HG02943 (cell line): Measurements from ENCODE around the gene PGBD5.

ENCODE experiments used
- ATAC-seq: cut with Tn5 transposase; IDR thresholded peaks from one replicate; pipeline ENCODE4 v1.9.1; 2021; ENCODE audit warnings: mild to moderate bottlenecking, low read depth, moderate library complexity; ENCODE audit not compliant: unreplicated experiment

Gene PGBD5

DNA sequence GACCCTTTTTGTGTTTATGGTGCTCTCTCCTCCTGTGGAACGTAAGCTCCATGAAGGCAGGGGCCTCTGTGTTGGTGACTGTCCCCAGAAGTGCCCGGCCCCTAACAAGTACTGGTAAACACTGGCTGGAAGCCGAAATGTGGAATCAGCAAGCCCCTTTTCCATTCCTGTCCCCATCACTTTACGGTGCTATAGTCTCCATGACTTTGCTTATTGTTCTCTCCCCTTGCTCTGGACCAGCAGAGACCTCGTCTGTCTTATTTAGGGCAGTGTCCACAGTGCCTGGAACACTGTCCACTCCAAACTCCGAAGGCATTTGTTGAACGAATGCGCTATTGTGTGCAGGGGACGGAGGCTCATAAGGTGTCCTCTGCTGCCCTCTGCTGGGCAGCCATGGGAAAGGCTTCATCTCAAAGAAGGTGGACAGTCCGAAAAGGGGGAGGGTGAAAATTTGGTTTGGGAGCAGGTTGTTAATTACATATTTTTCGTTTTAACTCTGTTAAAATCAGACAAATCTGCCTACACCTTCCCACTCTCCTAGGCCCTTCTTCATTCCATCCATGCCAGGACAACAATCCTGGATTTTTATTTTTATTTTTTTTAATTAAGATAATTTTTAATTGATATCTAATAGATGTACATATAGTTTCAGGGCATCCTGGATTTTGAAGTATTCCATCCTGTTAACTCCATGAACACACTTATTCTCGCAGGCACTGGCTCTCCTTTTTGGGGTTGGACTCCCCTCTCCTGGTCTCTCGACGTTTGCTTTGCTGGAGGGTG lies 115.6 kb downstream of the PGBD5 start:
- no peak for ATAC-seq

DNA sequence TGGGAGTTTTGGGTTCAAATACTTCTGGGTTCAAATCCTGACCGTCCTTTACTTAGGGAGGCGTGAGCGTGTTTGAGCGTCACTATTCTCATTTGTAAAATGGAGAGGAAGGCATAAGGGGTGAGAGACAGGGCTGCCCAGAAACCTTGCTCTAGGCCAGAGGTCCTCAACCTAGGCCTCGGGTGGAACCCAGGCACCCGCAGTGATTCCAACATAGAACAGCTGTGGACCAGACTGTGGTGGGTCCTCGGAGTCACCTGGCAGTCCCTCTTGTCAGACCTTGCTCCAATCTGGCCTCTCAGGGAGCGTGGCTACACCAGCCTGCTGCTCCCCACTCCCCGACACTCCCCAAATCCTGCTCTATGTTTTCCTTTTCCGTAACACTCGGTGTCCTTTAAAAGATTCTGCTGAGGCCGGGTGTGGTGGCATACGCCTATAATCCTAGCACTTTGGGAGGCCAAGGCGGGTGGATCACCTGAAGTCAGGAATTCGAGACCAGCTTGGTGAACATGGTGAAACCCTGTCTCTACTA lies 116.4 kb downstream of the PGBD5 start:
- no peak for ATAC-seq

DNA sequence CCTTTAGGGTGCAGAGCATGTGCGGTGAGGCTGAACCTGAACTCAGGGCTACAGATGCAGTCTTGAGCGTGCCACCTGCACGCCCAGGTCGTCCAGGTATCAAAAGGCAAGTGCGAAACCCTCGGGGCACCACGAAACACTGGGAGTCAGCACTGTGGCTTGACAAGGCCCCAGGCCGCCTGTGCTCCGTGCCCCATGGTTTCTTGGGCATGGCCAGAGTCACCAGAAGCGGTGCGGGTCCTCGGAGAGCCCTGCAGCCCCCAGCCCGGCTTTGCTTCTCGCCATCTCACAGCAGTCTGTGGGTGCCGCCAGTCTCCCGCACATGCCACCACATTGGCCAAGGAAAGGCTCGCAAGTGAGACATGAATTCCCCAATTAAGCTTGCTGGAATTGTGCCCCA lies 117.3 kb downstream of the PGBD5 start:
- no peak for ATAC-seq

DNA sequence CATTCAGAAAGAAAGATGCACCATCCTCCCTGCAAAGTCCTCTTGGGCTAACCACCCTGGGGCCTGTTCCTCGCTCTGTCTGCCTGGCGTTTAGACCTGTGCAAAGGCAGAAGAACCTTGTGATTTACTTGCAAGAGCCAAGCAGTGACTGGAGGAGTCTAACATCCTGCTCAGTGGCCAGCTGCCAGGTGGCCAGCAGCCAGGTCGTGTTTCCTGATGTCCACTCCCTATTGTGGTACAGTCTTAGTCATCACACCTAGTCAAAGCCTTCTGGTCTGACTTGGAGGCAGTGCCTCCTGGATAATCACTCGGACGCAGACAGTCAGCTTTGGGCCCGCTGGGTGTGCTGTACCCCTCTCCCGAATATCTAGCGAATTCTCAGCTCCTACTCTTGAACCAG lies 118.1 kb downstream of the PGBD5 start:
- no peak for ATAC-seq

DNA sequence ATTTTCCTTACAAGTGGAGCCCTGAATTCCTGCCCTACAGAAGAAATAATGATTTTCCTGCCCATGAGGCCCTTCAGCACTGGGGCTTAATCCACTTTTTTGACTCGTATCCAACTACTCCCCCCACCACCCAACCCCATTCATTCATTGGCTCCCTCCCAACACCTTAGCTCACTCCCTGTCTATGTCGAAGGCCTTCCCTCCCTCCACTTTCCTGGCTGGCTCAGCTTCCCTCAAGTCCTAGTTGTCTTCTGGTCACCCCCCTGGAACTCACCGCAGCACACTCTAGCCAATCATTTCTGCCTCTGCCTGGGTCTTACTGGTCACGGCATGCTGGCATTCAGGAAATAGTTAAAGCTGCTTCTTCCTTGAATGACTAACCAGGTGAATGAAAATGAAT lies 118.9 kb downstream of the PGBD5 start:
- ATAC-seq, result no peak

DNA sequence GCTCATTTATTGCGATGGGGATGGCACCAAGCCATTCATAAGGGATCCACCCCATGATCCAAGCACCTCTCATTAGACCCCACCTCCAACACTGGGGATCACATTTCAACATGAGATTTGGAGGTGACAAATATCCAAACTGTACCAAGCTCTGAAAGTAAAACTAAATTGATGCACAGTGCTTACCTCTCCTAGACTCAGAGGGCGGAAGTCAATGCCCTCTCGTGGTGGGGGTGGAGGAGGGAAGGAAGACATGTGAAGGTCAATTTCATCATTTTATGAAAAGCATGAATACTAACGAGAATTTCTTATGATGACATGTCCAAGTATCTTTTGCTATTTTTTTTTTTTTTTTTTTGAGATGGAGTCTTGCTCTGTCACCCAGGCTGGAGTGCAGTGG lies 120.0 kb downstream of the PGBD5 start:
- no peak for ATAC-seq

DNA sequence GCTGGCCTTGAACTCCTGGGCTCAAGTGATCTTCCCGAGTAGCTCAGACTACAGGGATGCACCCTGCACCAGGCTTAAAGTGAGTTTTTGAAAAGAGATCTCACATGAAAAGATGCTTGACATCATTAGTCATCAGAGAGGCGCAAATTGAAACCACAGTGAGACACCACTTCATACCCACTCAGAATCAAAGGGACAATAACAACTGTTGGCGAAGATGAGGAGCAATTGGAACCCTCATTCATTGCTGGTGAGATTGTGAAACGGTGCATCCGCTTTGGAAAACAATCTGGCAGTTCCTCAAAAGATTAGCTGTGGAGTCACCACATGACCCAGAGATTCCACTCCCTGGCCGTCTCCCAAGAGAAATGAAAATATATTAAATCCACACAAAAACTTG lies 122.3 kb downstream of the PGBD5 start:
- no peak for ATAC-seq

DNA sequence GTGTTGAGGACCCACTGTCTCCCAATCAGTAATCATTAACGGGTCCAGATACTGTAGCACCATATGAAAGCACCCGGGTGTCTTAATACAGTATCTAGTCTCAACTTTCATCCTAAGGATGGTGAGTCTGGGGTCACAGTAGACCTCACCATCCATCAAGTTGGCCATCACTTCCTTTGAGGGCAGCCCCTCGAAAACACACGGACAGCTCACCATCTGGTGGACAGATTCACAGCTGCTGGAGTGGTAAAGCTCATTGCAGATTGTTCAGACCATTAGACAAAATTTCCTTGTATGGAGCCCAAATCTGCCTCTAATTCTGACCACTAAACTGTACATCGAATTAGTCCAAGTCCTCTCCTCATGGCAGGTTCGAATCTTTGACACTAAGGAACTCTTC lies 123.1 kb downstream of the PGBD5 start:
- ATAC-seq, result no peak

DNA sequence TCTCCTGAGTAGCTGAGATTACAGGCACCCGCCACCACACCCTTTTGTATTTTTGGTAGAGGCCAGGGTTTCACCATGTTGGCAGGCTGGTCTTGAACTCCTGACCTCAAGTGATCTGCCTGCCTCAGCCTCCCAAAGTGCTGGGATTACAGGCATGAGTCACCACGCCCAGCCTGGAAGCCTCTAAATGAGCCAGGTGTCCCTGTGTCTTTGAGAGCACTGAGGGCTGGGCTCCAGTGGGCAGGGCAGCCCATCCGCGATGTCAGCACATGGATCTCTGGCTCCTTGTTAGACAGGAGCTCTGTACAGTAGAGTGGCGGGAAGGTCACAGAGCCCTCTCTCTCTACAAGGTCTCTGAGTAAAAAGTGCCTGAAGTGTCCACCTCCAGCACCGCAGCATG lies 124.3 kb downstream of the PGBD5 start:
- ATAC-seq, result no peak

DNA sequence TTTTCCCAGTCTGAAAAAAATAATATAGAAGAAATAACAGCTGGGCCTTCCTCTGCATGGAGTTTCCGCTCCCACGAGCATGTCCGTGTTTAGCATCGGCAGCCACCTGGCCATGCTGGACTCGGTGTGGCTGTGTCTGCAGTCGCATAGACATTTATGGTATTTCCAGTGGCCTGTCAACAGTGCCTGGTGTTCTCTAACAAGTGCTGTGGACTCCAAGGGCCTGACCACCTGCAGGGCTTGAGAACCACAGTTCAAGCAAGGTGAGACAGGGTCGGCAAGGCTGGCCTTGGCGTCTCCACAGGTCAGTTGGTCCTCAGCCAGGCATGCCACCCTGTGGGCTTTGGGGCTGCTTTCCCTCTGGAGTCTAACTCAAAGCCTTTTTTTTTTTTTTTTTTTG lies 124.8 kb downstream of the PGBD5 start:
- no peak for ATAC-seq

DNA sequence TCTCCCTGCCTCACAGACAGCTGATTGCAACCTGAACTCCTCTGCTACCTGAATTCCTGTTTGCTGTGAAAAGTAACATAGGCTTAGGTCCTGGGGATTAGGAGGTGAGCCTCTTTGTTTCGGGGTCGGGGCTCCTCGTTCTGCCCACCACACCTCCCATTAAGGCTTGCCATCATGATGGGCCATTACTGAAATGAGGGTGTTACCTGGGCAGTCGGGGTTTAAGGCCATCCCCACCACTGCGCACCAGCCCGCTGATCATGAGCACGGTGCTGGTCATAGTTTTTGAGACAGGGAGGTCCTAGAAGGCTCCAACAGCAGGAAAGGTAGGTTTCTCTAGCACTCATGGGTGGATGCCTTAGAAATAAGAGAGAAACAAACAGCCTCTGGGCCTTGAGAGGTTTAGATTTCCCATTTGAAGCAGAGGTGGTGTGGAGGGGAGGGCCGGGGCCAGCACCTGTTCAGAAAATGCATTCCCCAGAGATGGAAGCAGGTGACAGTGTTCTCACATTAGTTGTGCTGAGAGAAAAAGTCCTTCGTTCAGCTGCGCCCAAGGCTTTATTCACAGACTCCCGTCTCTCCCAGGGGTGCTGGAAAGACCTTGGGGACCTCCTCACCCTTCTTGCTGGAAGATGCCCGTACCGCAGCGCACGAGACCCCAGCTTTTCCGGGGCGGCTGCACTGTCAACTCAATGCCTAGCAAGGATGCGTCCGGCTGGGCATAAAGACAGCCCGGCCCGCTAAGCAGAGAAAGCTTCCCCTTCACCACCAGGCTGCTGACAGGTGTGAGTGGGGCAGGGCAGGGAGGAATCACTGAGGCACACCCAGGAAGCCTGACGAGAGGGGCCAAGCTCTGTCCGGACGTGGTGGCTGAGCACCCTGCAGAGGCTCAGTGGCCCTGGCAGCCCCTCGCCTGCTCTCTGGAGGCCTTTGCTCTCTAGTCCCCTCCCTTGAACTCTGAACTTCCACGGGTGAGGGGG lies 125.5 kb downstream of the PGBD5 start:
- ATAC-seq, result no peak

DNA sequence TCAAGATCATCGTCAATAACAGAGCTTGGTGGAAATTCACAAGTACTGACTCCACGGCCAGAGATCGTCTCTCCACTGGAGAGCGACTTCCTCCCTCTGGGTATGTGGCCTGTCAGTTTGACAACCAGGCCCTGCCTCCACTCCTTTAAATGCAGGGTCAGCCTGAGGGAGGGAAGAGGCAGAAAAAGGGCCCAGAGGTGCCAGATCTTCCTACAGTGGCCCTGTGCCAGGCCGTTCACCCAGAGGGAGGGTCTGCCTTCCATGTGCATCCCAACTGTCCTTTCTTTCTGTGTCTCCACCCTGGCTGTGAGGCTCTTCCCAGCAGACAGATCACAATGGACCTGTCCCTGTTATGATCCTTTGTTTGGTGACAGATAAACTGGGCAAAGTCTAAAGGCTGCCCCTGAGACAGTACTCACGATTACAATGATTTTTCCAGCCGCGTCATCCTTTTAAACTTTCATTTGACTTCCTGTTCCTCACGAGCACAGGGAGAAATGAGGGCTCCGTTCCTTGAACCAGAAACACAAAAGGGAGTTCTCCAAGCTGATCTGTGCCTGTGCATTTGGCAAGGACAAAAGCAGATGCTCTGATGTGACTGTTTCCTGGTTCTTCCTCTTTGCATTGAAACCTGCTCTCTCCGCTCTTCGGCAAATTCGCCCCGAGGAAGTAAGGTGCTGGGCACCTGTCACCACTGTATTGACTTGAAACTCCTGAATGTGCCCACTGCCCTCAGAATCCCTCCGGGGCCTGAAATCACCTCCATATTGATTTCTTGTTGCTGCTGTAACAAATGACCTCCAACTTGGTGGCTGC lies 126.7 kb downstream of the PGBD5 start:
- ATAC-seq, result no peak

DNA sequence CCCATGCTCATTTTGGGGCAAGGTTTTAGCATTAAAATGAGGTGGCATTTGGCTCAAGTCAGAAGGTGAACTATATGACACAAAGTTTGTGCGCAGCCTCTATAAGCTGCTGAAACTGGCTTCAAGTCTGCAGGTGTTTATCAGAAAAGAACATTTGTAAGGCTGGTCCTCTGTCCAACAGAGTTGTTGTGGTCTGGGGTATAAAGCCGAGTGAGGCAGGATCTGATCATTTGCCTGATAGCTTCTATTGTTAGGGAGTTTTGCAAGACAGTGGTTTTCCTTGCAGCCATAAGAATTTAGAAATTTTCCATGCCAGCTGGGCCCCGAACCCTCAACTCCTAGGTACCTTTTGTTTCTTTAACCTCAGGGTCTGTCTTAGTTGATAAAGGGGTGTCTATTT lies 130.8 kb downstream of the PGBD5 start:
- ATAC-seq, result no peak

DNA sequence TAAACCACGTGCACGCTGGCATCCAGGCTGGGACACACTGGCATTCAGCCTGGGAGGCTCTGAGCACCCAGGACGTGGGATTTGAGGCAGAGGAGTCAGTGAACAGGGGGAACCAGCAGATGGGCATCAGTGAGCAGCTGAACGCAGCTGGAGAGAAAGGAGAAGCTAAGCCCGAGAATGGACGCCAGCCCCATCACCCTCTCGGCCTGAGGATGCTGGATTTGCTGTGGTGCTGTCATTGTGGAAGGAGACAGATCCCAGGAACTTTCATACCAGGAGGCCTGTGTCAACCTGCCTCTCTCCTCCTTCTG lies 132.8 kb downstream of the PGBD5 start:
- ATAC-seq, result no peak

DNA sequence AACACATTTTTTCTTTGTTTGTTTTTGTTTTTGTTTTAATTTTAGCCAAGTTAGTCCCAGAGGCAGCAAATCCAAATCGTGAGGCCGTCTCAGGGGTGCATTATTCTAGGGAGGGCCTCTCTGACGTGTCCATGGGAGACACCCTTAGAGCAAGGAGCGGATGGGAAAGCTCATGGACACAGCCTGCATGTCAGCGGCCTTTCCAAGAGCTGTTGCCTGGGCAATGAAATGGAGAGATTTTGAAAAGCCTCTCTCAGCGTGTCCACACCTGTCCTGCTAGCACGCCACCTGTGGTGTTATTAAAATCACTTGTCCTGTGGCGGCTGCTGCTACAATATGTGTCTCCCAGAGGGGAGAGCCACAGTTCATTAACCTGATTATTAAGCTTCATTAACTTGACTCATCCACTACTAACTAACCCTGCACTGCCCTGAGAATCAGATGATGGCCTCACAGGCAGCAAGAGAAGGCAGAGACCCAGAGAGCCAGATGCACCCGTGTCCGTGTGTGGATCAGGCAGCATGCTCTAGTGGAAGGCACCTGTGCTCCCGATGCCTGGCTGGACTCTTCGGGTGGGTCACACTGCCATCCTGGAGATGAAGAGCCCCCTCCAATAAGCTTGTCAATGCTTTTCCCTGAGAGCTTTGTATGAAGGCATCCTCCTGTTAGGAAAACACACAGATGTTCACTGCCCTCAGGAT lies 133.3 kb downstream of the PGBD5 start:
- no peak for ATAC-seq

DNA sequence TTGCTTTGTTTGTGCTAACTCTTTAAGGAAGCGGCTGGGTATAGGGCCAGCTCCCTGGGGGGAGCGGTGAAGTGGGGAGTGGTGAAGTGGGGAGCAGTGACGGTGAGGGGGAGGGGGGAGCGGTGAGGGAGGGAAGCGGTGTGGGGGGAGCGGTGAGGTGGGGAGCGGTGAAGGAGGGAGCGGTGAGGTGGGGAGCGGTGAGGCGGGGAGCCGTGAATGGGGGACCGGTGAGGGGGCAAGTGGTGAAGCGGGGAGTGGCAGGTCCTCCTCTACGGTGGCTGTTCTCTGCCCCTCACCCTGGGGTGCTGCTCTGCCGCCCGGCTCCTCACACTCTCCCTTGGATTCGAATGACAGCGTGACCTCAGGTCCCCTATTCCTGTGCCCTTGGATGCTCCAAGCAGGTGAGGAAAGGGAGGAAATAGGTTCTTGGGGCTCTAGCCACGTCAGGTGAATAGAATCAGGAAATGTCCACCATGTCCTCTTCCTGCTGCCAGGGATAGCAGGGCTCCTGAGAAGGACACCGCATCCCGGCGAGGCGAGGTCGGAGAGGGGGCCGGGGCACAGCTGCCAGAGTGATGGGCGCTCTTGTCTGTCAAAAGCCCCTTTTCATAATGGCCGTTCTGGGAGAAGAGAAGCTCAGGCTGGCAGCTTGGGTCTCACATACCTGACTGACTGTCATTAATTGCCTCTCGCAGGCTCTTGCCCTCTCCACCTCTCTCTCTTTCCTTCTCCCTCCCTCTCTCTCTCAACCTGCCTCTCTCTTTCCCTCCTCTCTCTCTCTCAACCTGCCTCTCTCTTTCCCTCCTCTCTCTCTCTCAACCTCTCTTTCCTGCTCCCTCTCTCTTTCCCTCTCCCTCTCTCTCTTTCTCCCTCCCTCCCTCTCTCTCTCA lies 134.2 kb downstream of the PGBD5 start:
- ATAC-seq, result no peak

DNA sequence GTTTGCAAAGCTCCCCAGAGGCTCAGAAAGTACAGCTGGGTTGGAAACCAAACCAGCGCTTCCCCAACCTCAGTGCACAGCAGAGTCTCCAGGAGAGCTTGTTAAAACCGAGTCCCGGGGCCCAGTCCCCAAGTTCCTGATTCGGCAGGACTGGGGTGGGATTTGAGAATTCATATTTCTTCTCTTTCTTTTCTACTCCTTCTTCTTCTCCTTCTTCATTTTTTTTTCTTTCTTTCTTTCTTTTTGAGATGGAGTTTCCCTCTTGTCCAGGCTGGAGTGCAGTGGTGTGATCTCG lies 136.8 kb downstream of the PGBD5 start:
- ATAC-seq, result no peak

DNA sequence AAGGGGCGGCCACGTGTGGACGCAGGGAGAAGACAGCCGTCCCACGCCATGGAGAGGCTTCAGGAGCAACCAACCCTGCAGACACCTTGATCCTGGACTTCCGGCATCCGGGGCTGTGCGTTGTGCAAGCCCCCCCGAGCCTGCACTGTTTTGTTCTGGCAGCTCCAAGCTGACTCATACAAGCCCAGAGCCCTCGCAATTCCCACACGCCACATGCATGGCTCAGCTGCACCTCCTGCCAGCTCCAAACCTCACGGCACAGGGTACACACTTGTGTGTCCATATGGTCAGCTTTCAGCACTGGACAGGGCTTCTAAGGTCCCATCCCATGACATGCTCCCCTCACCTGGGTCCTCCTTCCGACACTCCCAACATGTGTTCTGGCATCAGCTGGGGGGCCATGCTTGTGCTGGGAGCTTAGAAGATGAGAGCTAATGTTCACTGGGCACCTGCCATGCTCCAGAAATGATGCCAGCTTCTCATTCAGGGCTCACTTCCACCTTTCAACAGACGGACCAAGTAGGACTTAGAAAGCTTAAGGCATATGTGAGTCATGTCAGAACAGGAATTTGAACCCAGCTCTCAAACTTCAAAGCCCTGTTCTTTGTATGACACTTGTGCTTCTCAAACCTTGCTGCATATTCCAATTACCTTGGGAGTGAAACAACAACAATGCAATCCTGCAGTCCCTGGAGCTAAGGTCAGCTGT lies 137.3 kb downstream of the PGBD5 start:
- no peak for ATAC-seq
